DMS 273 treated with DMSO at 0.1 percent for 48 hours (cell line): Measurements from ENCODE around the gene KRTAP10-9.
"Not testable (repeated sequence)": the region's sequence is repeated elsewhere in the genome, so short reads cannot be mapped to it uniquely, and the experiment has no call there.

Experiments used
- DNase-seq: peaks from one replicate; lab custom pipeline; 2025; lab: John Stamatoyannopoulos, UW

Gene KRTAP10-9

GRCh38 chr21:44595524-44595923 is 31.4 kb upstream of the KRTAP10-9 start:
- no peak for DNase-seq

GRCh38 chr21:44596068-44596725 is 30.7 kb upstream of the KRTAP10-9 start:
- no peak for DNase-seq

GRCh38 chr21:44598061-44598460 is 28.8 kb upstream of the KRTAP10-9 start:
- no peak for DNase-seq

- DNase-seq = no peak
Measured at GRCh38 chr21:44599264-44600029, 27.4 kb upstream of the KRTAP10-9 start.

- not testable (repeated sequence) for DNase-seq
Measured at GRCh38 chr21:44600118-44600978, 26.5 kb upstream of the KRTAP10-9 start, which contains the start of gene KRTAP10-7. TSS of gene KRTAP10-7 (plus strand) at chr21:44600597. CDS start at chr21:44600622, 25 bp downstream.

- peak; percentile 32 for DNase-seq
Measured at GRCh38 chr21:44601091-44601490, 25.8 kb upstream of the KRTAP10-9 start.

- no peak for DNase-seq
Measured at GRCh38 chr21:44601596-44602462, 25.1 kb upstream of the KRTAP10-9 start.

GRCh38 chr21:44602463-44602850 is 24.4 kb upstream of the KRTAP10-9 start:
- DNase-seq = no peak

GRCh38 chr21:44603109-44603875 is 23.6 kb upstream of the KRTAP10-9 start:
- DNase-seq = no peak

- DNase-seq = no peak
Measured at GRCh38 chr21:44603911-44604310, 23.0 kb upstream of the KRTAP10-9 start.

GRCh38 chr21:44606495-44606894 is 20.4 kb upstream of the KRTAP10-9 start:
- DNase-seq = no peak

GRCh38 chr21:44609193-44609592 is 17.7 kb upstream of the KRTAP10-9 start:
- no peak for DNase-seq

- DNase-seq = not testable (repeated sequence)
Measured at GRCh38 chr21:44610157-44610843, 16.6 kb upstream of the KRTAP10-9 start.

GRCh38 chr21:44611551-44611950 is 15.3 kb upstream of the KRTAP10-9 start:
- no peak for DNase-seq

GRCh38 chr21:44612029-44612486 is 14.8 kb upstream of the KRTAP10-9 start, which contains the start of gene KRTAP10-8:
TSS of gene KRTAP10-8 (plus strand) at chr21:44612079. CDS start at chr21:44612101, 22 bp downstream.
- no peak for DNase-seq

GRCh38 chr21:44612669-44613229 is 14.1 kb upstream of the KRTAP10-9 start:
- DNase-seq = no peak

GRCh38 chr21:44613386-44614155 is 13.3 kb upstream of the KRTAP10-9 start:
- no peak for DNase-seq

GRCh38 chr21:44614161-44614631 is 12.7 kb upstream of the KRTAP10-9 start:
- no peak for DNase-seq
